Tongue (tissue), 3 donors: ENCODE results near the gene RPS4Y1. TPM values are rescaled to one million over a fixed set of nuclear protein-coding genes. Genes with fewer than 3 reads are reported as not detected.

Source experiments
- DNase-seq: peaks from one replicate; pipeline ENCODE4 v3.0.0-alpha.2; 2015
- small RNA-seq: library from RNA; depleted of rRNA; stranded (forward); fragments of <200 nt; gene quantifications from one replicate; pipeline ENCODE3, GENCODE V24; 2014; ENCODE audit warnings: low replicate concordance
- total RNA-seq: library from RNA; depleted of rRNA; stranded (reverse); fragments of >200 nt; gene quantifications from one replicate; pipeline ENCODE4 v1.2.3, GENCODE V29; 2014

The RPS4Y1 gene
- total RNA-seq, 1 donor from 2014 or later: not detected

GRCh38 chrY:2885880-2886279 is 44.5 kb downstream of the RPS4Y1 start:
- no peak for DNase-seq

GRCh38 chrY:2887386-2887785 is 46.0 kb downstream of the RPS4Y1 start:
- DNase-seq: no peak

- DNase-seq: no peak
These were observed 46.6 kb downstream of the RPS4Y1 start for GRCh38 chrY:2887955-2888354.

- no peak for DNase-seq
These were observed 52.1 kb downstream of the RPS4Y1 start for GRCh38 chrY:2893471-2893870.

DNA sequence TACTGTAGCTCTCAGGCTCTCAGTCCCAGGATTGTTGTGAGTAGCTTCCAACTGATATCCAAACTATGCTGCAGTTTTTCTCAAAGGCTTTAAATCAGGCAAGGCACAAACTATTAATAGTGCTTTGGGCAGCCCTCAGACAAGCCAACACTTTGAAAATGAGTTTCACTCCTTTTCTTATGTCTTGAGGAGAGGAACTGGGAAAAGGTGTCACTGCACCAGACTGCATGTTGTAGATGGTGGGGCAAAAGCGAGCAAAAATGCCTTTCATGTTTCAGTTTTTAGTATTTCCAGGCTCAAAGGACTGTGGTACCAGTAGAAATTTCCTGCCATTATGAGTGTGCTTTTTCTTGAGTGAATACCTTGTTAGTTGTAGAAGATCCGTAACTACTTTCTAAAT is 54.6 kb downstream of the RPS4Y1 start:
- DNase-seq: no peak

DNA sequence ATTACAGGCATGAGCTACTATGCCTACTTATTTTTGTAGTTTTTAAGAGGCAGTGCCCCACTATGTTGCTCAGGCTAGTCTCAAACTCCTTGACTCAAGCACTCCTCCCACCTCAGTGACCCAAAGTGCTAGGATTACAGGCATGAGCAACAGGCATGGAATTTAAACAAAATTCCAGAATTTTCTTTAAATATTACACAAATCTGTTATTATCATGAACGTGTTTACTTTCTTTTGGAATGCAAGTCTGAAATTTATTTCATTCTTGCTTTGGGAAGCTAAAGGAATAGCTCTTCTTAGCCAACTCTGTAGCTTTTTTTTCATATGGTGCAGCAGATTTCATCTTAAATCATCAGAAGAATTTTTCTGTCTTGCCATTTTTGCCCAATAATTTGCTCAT is 66.0 kb downstream of the RPS4Y1 start:
- DNase-seq: no peak

DNA sequence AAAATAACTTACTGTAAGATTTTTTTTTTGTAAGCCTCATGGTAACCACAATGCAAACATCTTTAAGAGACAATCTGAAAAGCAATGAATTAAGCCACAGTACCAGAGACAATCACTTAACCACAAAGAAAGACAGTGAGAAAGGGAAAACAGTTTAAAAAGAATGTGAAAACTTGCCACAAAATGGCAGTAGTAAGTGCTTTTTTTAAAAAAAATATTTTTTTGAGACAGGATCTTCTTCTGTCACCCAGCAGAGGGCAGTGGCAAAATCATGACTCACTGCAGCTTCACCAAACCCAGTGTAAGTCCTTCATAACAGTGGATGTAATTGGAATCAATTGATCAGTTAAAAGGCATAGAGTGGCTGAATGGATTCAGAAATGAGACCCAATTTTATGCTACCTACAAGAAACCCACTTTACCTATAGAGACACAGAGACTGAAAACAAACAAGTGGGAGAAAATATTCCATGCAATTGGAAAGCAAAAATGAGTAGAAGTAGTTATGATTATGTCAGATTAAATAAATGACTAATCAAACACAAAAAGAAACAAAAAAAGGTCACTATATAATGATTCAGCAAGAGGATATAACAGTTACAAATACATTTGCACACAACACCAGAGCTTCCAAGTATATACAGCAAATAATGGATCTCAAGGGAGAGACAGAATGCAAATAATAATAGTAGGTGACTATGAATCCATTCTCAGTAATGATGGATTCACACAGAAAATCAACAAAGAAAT is 71.8 kb downstream of the RPS4Y1 start:
- DNase-seq: peak; percentile 1

Small RNA genes within 50 kb of the gene (small RNA-seq; reads per million reads assigned to genes)
- gene TOMM22P2: not detected

Other genes with a start within 250 kb of the RPS4Y1 start
- not detected for gene SRY, start 53.9 kb upstream of the RPS4Y1 start, total RNA-seq
- not detected for gene ZFY, start 93.8 kb downstream of the RPS4Y1 start, total RNA-seq